DMS53 (cell line): ENCODE measurements around the gene LDLRAD3.
"Not testable (repeated sequence)": the region's sequence is repeated elsewhere in the genome, so short reads cannot be mapped to it uniquely, and the experiment has no call there.

Source experiments
- DNase-seq: peaks from one replicate; lab custom pipeline; 2025; lab: John Stamatoyannopoulos, UW

The LDLRAD3 gene

GRCh38 chr11:36019722-36020121 lies 75.9 kb downstream of the LDLRAD3 start:
- no peak for DNase-seq

GRCh38 chr11:36022882-36023281 lies 79.0 kb downstream of the LDLRAD3 start:
- no peak for DNase-seq

DNA sequence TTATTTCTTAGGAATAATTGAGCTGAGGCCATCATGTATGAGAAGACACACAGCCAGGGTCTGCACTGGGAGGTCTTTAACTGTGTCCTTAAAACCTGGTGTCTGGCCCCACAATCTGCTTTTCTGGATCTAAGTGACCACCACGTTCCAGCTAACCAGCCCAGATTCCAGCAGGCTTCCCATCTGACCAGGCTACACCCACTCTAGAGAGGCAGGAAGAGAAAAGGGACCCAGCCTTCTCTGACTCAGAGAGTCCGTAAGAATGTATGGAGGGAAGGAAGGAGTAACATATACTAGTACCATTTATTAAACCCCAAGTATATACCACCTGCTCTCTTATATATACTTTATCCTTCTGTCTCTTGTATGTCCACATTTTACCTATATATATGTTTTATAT lies 80.1 kb downstream of the LDLRAD3 start:
- no peak for DNase-seq

DNA sequence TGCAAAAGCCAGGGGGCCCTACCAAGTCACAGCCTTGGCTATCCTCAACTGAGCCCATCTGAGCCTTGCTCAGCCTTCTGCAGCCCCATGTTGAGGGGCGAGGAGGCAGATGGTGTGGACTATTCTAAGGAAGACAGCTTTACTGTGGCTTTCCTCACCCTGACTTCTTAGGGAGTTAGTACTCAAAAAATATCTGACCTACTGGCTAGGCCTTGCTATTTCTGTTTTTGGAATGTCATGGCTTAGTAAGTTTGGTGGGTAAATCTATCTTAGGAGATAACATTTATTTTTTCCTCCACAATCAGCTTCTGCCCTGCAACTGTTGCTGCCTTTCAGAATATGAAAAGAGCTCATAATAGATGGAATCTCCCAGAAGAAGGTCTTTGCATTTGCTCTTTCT lies 80.9 kb downstream of the LDLRAD3 start:
- DNase-seq = no peak

- no peak for DNase-seq
Measured at GRCh38 chr11:36026315-36026968, 82.6 kb downstream of the LDLRAD3 start.

DNA sequence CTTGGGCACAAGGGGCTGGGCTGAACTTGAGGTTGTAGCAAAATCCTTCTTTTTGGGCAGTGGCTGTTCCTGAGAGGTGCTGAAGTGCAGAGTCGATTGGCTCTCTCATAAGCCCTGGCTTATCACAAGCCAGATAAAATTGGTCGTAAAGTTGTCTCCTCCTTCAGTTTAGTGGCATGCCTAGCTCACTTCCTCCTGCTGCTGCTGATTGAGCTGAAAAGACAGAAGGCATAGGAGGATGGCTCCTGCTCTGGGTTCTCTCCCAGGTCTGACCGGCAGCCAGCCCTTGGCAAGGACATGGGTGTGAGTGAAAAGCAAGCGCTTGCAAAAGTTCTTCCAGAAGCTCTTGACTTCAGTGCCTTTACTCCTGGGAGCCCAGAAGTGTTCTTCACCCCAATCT lies 83.9 kb downstream of the LDLRAD3 start:
- no peak for DNase-seq

GRCh38 chr11:36029616-36030015 lies 85.8 kb downstream of the LDLRAD3 start:
- DNase-seq = no peak

DNA sequence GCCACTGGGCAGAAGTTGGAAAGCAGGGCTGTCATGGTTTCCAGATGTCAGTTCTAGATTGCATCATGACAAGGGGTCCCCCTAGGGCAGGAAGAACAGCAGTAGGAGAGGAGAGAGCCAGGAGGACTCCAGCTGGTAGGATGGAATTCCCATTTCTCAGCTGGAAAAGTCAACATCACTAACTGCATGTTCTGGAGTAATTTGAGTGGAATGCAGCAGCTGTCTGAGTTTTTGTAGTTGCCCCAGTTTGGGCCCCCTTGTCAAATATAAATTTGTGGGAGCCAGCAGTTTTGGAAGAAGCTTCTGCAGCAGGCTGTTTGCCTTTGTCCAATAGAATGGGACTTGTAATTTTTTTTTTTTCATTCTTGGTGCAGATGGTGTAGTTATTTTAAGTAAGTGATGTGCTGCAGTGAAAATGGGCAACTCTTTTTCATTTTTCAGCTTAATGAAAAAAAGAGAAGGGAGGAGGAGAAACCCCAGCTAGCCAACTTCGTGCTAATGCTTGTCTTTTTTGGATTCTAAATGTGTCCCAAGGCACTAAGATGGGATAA lies 86.9 kb downstream of the LDLRAD3 start:
- no peak for DNase-seq

DNA sequence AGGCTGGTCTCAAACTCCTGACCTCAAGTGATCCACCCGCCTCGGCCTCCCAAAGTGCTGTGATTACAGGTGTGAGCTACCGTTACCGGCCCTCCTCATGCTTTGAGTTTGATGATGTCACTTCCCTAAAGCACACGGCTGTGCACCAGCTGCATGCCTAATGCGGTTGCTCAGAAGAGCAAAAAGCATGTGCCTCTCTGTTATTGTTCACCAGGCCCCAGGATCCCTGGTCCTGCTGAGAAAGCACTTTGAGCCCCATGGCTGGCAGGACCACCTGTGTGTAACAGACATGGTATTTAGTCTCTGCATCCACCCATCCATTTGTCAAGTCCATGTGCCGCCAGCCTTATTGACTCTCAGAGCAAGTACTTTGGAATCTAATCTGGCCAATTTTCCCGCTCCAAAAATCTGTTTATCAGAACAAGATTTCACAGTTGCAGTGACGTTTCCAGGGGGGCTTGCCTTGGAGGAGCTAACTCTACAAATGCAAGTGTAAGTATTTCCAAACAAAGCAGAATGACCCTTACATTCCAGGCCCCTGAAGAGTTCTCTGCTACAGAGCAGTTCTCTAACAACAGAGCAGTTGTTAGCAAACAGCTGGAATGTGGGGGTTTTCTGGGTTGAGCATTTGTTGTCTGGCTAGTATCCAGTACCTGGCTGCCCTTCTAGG lies 89.4 kb downstream of the LDLRAD3 start:
- no peak for DNase-seq

GRCh38 chr11:36033936-36034335 lies 90.1 kb downstream of the LDLRAD3 start:
- no peak for DNase-seq

DNA sequence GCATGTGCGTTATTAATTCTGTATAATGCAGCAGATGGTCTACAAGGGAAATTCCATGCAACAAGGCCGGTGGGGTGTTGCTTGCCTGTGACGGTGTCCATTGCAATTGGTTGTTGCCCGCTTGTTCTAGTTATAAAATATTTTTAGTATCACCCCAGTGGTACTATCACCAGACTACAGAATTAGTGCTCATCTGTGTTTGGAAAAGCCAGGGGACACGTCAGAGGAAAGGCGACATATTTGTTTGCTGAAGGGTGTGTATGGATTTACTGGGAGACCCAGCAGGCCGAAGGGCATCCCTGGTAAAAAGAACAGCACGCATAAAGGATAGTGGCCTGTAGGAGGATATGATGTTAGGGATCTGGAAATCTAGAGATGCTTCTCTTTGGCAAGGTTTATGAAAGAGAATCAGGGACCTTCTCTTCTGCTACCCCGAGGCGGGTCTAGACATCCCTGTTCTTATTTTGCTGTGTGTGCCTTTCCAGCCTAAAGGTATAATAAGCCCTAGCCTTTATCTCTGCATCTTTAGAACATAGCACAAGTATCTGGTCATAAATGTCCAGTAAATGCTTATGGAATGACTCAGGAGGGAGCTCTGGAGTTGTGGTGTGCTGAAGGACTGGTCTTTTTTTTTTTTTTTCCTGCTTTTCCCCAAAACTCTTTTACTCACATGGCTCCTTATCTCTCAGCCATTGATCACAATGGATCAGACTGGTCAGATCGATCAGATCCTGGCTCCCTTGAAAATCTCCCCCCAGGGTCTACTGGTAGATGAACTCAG lies 90.9 kb downstream of the LDLRAD3 start:
- no peak for DNase-seq

DNA sequence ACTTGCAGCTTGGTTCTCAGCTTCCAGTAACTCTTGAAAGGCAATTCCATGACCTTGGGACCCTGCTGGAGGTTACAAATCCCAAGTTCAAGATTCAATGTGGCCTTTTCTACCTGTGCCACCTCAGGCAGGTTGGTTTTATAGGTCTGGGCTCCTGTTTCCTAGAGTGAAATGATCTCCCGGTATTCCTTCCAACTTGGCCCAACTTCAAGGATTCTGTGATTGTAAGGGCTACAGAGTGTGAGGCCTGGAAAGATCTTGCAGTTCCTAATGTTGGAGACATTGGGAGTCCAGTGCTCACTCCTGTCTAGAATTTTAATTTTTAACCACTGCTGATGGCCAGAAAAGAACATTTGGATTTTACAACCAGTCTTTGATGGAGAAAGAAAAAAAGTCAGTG lies 91.6 kb downstream of the LDLRAD3 start:
- no peak for DNase-seq

- no peak for DNase-seq
Measured at GRCh38 chr11:36035999-36036398, 92.1 kb downstream of the LDLRAD3 start.

GRCh38 chr11:36037031-36037430 lies 93.2 kb downstream of the LDLRAD3 start:
- no peak for DNase-seq

GRCh38 chr11:36038541-36038940 lies 94.7 kb downstream of the LDLRAD3 start:
- DNase-seq = no peak

DNA sequence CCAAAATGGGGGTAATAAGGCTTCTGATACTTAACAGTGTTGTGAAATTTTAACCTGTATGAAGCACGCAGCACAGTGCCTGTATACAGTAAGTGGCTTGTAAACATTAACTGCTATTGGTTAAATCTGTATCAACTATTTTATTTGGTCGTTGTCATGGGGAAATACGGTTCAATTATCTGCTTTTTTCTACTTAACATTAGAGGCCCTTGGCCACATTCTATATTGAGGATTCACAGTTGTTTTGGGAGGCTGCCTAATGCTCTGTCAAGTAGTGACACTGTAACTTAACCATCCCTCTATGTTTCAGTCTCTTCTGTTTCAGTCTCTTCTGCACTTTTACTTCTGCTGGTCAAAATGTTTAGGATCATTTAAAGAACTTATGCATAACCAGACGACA lies 95.6 kb downstream of the LDLRAD3 start:
- no peak for DNase-seq

DNA sequence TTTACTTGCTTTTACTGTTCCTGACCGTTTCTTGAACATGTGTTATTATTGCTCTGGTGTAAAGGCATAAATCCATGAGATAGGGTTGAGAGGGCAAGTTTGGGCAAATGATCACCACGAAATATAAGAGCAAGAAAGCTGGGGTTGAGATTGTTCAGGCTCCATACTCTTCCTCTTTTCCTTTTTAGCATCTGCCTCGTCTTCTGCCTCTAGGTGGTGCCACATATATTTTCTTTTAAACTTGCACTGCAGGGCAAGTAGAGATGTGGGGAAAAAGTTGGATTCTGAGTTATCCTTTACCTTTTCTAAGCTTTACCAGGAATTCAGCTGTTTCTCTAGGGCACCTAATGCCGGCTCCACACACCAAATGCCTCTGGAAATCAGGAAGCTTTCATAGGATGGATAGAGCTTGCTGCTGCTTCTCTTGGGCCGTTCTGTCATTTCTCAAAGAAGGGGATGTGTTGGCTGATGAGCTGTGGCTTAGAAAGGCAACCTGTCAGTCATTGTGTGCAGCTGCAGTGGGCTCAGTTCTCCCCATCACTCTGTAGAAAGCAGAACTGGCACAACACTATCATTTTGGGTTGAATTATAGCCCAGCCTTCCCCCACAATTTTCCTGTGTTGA lies 98.2 kb downstream of the LDLRAD3 start:
- peak; percentile 11 for DNase-seq

- DNase-seq = no peak
Measured at GRCh38 chr11:36044636-36045035, 100.8 kb downstream of the LDLRAD3 start.

DNA sequence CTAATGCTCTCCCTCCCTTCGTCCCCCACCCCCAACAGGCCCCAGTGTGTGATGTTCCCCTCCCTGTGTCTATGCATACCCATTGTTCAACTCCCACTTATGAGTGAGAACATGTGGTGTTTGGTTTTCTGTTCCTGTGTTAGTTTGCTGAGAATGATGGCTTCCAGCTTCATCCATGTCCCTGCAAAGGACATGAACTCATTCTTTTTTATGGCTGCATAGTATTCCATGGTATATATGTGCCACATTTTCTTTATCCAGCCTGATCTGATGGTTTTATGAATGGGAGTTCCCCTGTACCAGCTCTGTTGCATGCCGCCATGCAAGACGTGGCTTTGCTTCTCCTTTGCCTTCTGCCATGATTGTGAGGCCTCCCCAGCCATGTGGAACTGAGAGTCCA lies 102.1 kb downstream of the LDLRAD3 start:
- DNase-seq = not testable (repeated sequence)

DNA sequence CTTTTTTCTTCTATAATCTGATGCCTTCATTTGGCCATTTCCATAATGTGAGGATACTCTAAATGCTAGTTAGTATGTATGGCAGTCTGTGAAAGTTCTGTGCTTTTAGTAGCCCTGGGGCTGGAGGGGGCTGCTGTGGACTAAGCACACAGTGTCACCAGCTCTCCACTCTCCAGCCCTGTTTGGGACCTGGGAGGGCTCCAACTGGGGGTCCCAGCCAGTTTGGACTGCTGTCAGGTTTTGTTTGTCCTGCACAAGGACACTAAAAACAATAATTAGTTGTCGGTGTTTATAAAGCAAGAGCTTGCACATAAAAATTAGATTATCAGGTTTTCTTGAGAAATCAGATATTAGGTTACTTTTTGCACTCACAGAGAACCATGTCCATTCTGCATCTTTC lies 103.1 kb downstream of the LDLRAD3 start:
- DNase-seq = no peak

DNA sequence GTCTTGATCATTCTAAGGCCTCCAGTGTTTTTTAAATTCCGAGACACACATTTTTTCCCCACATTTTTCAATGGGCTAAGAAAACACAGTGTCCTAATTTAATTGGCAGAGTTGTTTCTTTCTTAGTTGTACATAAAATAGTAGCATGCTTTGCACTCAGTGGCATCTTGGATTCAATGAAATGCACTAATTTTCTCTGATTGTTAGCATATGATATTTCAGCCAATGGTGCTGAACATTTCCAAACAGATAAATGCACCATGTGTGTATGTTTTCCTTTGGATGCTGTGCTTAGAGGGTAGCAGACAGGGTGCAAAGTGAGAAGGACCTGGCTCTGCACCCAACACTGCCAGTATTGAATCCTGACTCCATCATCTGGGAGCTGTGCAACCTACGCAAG lies 103.5 kb downstream of the LDLRAD3 start:
- DNase-seq = no peak

GRCh38 chr11:36048496-36049247 lies 104.8 kb downstream of the LDLRAD3 start:
- DNase-seq = no peak
